ENCODE data around the gene GNA12. TPM values are rescaled to one million over a fixed set of nuclear protein-coding genes. Genes with fewer than 3 reads are reported as not detected.

Gene GNA12
- total and polyA plus RNA-seq, 10 donors, result 12.3 to 64.2 (median 32.4) TPM

DNA sequence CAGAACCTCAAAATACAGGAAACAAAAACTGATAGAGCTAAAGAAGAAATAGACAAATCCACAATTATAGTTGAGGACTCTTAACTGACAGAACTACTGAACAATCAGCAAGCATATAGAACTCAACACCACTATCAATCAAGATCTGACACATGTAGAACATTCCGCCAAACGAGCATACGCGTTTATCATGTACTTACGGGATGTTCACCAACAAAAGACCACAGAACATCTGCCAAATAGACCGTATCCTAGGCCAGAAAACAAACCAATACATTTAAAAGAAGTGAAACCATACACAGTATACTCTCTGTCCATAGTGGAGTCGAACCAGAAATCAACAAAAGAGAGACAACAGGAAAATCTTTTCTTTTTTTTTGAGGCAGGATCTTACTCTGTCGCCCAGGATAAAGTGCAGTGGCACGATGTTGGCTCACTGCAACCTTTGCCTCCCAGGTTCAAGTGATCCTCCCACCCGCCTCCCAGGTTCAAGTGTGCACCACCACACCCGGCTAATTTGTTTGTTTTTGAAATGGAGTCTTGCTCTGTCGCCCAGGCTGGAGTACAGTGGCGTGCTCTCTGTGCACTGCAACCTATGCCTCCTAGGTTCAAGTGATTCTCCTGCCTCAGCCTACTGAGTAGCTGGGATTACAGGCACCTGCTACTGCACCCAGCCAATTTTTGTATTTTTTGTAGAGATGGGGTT lies 5.1 kb downstream of the GNA12 start:
- 56 to 82% (median 69%) methylated on average over 13 of the region's 13 CpGs for whole genome bisulfite sequencing, 5 donors
- TF ChIP-seq POLR2AphosphoS5 (IDR thresholded peaks at IDR 0.05), result peak in 1 of 3 donors; percentile 42
- TF ChIP-seq, protein P1, sequence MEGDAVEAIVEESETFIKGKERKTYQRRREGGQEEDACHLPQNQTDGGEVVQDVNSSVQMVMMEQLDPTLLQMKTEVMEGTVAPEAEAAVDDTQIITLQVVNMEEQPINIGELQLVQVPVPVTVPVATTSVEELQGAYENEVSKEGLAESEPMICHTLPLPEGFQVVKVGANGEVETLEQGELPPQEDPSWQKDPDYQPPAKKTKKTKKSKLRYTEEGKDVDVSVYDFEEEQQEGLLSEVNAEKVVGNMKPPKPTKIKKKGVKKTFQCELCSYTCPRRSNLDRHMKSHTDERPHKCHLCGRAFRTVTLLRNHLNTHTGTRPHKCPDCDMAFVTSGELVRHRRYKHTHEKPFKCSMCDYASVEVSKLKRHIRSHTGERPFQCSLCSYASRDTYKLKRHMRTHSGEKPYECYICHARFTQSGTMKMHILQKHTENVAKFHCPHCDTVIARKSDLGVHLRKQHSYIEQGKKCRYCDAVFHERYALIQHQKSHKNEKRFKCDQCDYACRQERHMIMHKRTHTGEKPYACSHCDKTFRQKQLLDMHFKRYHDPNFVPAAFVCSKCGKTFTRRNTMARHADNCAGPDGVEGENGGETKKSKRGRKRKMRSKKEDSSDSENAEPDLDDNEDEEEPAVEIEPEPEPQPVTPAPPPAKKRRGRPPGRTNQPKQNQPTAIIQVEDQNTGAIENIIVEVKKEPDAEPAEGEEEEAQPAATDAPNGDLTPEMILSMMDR (IDR thresholded peaks at IDR 0.05 in 8 of 11, conservative IDR thresholded peaks at IDR 0.05 in 3 of 11), result no peak
- peak in 1 of 3 donors; percentile 17 for TF ChIP-seq POLR2A (IDR thresholded peaks at IDR 0.05)
- H3K36me3 ChIP-seq, result peaks cover 0 to 31% (median 7%) of the 10 kb centered on the region in 6 donors
- H3K4me1 ChIP-seq, result peaks cover 23 to 76% (median 67%) of the 10 kb centered on the region in 6 donors
- no peaks in the 10 kb centered on the region for H3K27me3 ChIP-seq (replicated peaks in 1 of 7)
- no peaks in the 10 kb centered on the region for H3K9me3 ChIP-seq
- intact Hi-C loops (cut with DNase I; ENCODE audit: low total_unique reads), result no loop called here
- H3K4me3 ChIP-seq, result peak overlapping the region in 1 of 8 donors; percentile 29
- no peak for DNase-seq
- peak overlapping the region in 7 of 8 donors; percentile 29 to 82 (median 72) for H3K27ac ChIP-seq

- 81 to 99% (median 95%) methylated on average over 3 of the region's 3 CpGs for WGBS, 5 donors
- no peak for DNase-seq
- H3K4me3 ChIP-seq, result no peak overlapping the region
Observed at GRCh38 chr7:2838451-2838850, 5.7 kb downstream of the GNA12 start.

DNA sequence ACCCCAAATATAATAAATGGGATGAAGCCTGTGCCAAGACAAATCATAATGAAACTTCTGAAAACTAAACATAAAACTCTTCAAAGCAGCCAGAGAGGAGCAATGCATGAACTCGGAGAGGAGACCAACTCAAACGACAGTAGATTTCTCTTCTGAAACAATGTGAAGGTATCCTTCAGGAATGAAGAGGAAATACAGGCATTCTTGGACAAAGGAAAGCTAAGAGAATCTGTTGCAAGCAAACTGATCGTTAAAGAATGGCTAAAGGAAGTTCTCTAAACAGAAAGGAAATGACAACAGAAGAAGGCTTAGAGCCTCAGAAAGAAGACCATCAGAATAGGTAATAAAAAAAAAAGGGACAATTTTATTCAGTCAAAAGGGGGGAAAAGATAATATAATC lies 6.6 kb downstream of the GNA12 start:
- Histone ChIP-seq H3K4me3 (no peak overlapping the region), H3K4me1 (peaks cover 15 to 64% (median 55%) of the 10 kb centered on the region in 6 donors), H3K9me3 (no peaks in the 10 kb centered on the region), H3K27me3 (replicated peaks in 1 of 7) (no peaks in the 10 kb centered on the region), H3K27ac (peak overlapping the region in 7 of 8 donors; percentile 10 to 82 (median 72)), H3K36me3 (peaks cover 0 to 32% (median 7%) of the 10 kb centered on the region in 6 donors)
- intact Hi-C loops (cut with DNase I; ENCODE audit: low total_unique reads), result no loop called here
- TF ChIP-seq POLR2AphosphoS5 (IDR thresholded peaks at IDR 0.05) (no peak), POLR2A (IDR thresholded peaks at IDR 0.05) (no peak)
- TF ChIP-seq, protein P1 (IDR thresholded peaks at IDR 0.05 in 8 of 11, conservative IDR thresholded peaks at IDR 0.05 in 3 of 11), result no peak
- no peak for DNase-seq
- WGBS, 5 donors, result 20 to 35% (median 25%) methylated on average over 3 of the region's 3 CpGs

More at GRCh38 chr7:2838451-2838850, 5.7 kb downstream of the GNA12 start:
- intact Hi-C loops (cut with DNase I; ENCODE audit: low total_unique reads), result no loop called here
- Histone ChIP-seq H3K27ac (peak overlapping the region in 5 of 8 donors; percentile 39 to 82 (median 73)), H3K9me3 (no peaks in the 10 kb centered on the region), H3K4me1 (peaks cover 23 to 73% (median 64%) of the 10 kb centered on the region in 6 donors), H3K27me3 (replicated peaks in 1 of 7) (no peaks in the 10 kb centered on the region), H3K36me3 (peaks cover 0 to 32% (median 7%) of the 10 kb centered on the region in 6 donors)
- TF ChIP-seq, protein P1 (IDR thresholded peaks at IDR 0.05 in 8 of 11, conservative IDR thresholded peaks at IDR 0.05 in 3 of 11), result no peak
- TF ChIP-seq POLR2AphosphoS5 (IDR thresholded peaks at IDR 0.05) (no peak), POLR2A (IDR thresholded peaks at IDR 0.05) (no peak)

GRCh38 chr7:2834748-2835441 lies 9.2 kb downstream of the GNA12 start:
- WGBS, 5 donors, result 73 to 94% (median 82%) methylated on average over 17 of the region's 17 CpGs
- no peak for DNase-seq
- TF ChIP-seq, protein P1 (IDR thresholded peaks at IDR 0.05 in 8 of 11, conservative IDR thresholded peaks at IDR 0.05 in 3 of 11), result no peak
- no peak for TF ChIP-seq POLR2A (IDR thresholded peaks at IDR 0.05)
- TF ChIP-seq POLR2AphosphoS5 (IDR thresholded peaks at IDR 0.05), result peak in 1 of 3 donors; percentile 12
- no peak overlapping the region for H3K4me3 ChIP-seq
- H3K9me3 ChIP-seq, result no peaks in the 10 kb centered on the region
- peaks cover 8 to 43% (median 32%) of the 10 kb centered on the region in 6 donors for H3K4me1 ChIP-seq
- no peaks in the 10 kb centered on the region for H3K27me3 ChIP-seq (replicated peaks in 1 of 7)
- intact Hi-C loops (cut with DNase I; ENCODE audit: low total_unique reads), result no loop called here
- H3K36me3 ChIP-seq, result peaks cover 0 to 38% (median 7%) of the 10 kb centered on the region in 6 donors
- H3K27ac ChIP-seq, result no peak overlapping the region

All from spleen (tissue), 11 donors.